Activated CD4-positive, alpha-beta T cell treated with anti-CD3 and anti-CD28 coated beads, Interleukin-2, amount 50 U/mL, for 24 hours (primary cell): ENCODE data around the gene GJA1.
"Not testable (repeated sequence)": the region's sequence is repeated elsewhere in the genome, so short reads cannot be mapped to it uniquely, and the experiment has no call there.

Experiments
- DNase-seq, 2 donors: peaks; one replicate each; pipeline ENCODE4 v3.0.0-alpha.2; 2020; ENCODE audit warnings: low read depth in 1 of 2, low spot score in 1 of 2

The GJA1 gene

DNA sequence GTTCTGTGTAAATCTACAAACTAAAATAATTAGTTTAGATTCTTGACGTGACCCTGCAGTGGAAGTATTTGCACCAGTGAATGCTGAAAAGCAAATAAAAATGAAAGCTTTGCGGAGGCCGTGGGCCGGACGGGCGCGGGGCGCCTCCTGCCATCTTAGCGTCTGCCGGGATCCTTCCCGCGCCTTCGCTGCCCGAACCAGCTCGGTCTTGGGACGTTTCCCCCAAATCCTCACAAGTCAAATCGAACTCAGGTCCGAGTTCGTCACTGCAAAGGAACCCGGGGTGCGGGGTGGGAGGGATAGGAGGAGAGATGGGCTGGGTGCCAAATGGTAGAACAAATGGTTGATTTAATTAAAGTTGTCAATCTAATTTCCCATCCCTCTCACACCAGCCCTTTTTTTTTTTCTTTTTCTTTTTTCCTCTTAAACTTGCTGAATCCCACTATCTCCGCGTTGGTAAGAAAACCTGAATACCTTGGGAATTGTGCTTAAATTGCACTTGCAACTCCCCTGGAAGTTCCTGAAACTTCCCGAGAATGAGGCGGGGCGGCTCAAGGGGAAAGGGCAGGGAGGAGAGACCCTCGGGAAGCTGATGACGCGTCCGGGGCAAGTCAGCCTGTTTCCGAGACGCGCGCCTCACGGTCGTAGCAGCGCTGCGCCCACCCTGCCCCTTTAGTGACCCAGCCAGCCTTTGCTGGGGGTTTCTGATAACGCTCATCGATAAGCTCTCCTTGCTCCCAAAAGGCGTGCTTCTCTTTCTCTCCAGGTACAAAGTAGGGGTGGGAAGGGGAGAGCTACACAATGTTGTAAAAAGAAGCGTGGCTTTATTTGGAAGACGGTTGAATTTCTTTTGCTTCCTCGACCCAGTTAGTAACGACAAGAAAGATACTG lies 1.8 kb downstream of the GJA1 start:
- DNase-seq, result no peak

DNA sequence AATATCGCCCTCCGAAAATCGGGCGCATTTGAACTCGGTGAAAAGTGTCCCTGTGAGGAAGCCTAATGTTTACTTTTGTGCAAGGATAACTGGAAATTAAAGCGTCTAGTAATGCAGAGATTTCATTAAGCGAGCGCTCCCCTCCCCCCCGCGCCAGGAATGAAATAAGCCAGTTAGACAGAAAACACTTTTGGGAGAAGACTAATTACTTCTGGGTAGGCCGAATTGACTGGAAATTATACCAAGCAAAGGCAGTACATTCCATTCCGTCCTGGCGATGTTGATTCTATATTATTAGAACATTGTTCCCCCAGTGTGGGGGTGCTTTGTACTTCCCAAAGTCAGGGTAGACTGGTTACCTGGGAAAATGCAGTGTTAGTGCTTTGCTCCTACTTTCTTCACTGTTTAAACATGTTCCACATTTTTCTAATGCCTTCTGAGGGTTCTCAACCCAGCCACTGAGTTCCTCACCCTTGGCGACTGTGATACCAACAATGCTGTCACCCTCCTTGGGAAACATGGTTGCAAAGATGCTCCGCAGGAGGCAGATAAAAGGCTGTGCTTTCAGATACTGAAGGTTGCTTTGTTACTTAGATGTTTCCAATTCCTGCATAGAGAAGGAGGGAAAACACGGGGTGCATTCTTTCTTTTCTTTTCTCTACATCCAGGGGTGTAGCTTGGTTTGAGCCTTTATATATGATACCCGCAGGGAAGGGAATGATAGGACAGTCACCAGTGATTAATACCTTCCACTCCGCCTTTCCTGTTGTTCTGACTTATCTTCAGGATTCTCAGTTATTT lies 2.6 kb downstream of the GJA1 start:
- DNase-seq, result no peak

DNA sequence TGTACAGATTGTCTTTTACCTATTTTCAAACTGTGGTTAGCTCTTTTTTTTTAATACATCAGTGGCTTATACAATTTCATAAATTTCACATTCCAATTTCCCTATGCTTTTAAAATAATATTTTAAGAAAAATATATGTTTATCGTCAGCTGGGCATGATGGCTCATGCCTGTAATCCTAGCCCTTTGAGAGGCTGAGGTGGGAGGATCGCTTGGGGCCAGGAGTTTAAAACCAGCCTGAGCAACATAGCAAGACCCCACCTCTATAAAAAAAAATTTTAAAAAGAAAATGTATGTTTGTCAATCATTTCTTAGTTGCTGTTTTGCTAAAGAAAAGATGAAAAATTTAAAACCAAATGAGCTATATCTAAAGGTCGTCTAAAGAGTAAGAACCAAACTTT lies 3.4 kb downstream of the GJA1 start:
- no peak for DNase-seq

DNA sequence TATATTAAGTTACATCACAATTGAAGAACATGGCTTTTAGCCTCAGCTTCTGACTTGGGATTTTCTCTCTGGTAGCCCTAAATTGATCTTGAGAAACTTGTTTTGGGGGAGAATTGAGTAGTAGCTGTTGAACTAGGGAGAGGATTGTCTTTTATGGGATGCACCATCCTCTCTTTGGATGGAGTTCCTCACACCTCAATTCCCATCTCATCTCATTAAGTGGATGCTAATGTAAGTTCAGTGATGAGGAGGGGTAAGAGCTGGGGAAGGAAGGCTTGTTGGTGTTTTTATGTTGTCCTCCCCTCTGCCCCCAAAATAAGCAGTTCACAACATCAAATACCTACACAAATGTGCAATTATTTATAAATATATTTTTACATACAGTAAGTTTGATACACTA lies 4.0 kb downstream of the GJA1 start:
- DNase-seq, result no peak

DNA sequence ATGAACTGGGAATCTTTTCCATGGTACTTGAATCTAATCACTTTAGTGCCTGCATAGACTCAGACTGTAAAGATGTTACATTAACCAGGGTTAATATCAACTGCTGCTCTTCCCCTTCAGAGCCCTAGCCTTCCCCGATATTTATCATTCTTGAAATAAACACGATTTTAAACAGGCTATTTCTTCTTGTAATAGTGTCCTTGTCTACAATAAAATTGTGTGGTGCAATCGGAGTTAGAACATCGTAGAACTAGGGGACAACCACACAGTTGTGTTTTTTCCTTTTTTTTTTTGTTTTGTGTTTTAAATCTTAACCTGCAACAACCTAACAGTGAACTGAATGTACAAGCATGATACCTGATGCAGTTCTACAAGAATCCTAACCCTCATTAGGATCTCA lies 4.5 kb downstream of the GJA1 start:
- no peak for DNase-seq

DNA sequence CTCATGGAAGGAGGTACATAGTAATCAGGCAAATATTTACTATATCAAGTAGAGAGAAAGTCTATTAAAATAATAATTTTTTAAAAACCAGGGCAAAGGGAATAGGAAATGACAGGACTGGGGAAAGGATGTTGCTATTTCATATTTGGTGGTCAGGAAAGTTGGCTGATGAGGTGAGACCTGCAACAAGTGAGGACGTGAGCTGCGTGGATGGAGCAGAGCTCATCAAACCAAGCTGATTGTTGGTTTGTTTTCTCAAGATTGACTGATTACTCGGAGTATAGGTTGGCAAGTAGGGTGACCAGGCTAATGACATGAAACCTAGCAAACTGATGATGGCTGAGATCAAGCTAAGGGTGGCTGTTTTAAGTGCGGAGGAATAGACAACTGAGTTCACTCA lies 6.0 kb downstream of the GJA1 start:
- no peak for DNase-seq

DNA sequence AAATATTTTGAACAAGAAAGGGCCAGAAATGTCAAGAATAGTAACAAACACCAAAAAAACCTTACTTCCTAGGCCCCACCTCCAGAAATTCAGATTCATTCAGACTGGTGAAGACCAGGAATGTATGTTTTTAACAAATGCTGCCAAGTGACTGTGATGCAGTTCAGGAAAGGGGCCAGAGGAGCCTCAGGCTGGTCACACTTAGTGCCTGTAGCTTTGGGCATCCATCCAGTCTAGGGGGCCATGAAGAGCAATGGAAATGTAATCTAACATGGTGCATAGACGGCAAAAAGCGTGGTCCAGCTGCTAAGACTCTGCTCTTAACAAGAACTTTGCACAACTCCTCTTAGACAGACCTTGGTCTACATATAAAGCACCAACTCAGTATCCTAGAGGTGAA lies 7.1 kb downstream of the GJA1 start:
- no peak for DNase-seq

DNA sequence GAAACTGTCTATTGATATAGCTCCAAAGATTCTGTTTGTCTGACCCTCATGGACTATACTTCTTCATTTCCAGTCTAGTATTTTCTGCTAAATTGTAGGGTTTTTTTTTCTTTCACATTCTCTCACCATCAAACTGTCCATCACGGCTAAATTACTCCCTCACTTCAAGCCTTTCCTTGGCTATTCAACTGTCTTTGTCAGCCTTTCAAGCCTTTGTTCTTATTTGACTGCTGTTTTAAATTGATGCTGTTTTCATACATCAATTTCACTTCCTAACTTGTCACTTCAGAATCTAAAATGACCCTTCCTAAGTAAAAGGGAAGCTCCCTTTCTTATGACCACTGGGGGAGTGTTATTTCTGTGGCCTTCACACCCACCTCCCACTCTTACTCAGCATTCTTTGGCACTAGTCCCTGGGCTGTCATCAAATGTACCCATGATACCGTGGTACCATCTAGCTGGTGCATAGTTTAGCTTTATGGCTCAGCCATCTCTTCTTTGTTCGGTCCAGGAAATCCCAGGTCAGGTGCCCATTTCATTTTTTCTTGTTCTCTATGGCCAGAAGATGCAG lies 8.6 kb downstream of the GJA1 start:
- DNase-seq, result no peak

DNA sequence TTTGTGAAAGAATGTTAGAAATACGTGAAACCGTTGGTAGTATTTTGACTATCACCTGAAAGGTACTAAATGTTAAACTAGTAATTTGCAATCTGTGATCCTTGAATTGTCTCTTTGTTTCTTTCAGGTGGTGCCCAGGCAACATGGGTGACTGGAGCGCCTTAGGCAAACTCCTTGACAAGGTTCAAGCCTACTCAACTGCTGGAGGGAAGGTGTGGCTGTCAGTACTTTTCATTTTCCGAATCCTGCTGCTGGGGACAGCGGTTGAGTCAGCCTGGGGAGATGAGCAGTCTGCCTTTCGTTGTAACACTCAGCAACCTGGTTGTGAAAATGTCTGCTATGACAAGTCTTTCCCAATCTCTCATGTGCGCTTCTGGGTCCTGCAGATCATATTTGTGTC lies 11.3 kb downstream of the GJA1 start:
- DNase-seq, result not testable (repeated sequence)

DNA sequence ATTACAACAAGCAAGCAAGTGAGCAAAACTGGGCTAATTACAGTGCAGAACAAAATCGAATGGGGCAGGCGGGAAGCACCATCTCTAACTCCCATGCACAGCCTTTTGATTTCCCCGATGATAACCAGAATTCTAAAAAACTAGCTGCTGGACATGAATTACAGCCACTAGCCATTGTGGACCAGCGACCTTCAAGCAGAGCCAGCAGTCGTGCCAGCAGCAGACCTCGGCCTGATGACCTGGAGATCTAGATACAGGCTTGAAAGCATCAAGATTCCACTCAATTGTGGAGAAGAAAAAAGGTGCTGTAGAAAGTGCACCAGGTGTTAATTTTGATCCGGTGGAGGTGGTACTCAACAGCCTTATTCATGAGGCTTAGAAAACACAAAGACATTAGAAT lies 12.3 kb downstream of the GJA1 start:
- DNase-seq, result not testable (repeated sequence)

DNA sequence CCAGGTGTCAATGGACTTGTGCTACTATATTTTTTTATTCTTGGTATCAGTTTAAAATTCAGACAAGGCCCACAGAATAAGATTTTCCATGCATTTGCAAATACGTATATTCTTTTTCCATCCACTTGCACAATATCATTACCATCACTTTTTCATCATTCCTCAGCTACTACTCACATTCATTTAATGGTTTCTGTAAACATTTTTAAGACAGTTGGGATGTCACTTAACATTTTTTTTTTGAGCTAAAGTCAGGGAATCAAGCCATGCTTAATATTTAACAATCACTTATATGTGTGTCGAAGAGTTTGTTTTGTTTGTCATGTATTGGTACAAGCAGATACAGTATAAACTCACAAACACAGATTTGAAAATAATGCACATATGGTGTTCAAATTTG lies 13.1 kb downstream of the GJA1 start:
- DNase-seq, result not testable (repeated sequence)

DNA sequence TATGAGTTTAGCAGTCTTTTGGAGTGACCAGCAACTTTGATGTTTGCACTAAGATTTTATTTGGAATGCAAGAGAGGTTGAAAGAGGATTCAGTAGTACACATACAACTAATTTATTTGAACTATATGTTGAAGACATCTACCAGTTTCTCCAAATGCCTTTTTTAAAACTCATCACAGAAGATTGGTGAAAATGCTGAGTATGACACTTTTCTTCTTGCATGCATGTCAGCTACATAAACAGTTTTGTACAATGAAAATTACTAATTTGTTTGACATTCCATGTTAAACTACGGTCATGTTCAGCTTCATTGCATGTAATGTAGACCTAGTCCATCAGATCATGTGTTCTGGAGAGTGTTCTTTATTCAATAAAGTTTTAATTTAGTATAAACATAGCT lies 13.9 kb downstream of the GJA1 start:
- DNase-seq, result no peak

DNA sequence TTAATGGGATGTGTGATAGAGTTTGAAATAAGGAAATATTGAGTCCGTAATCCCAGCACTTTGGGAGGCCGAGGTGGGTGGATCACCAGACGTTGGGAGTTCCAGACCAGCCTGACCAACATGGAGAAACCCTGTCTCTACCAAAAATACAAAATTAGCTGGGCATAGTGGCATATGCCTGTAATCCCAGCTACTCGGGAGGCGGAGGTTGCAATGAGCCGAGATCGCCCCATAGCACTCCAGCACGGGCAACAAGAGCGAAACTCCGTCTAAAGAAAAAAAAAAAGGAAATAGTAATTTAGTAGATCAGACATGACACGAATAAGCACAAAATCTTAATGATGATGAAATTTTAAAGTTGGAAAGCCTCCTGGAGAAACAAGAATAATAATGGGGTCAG lies 14.8 kb downstream of the GJA1 start:
- no peak for DNase-seq

DNA sequence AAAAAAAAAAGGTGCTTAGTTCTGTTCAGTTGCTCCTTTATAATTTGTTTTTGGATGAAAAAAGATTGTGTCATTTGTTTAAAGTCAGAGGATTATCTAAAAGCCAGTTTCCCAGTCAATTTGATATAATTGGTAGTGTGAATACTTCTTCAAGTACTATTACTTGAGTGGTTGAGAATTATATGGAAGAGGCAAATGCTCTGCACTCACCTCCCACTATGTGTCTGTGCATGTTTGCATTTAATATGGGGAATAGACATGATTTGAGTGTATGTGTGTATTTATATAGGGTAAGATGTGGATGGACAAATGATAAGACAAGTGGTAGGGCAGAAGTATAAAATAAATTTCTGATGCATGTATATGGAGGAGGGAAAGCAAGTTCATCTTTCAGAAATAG lies 15.8 kb downstream of the GJA1 start:
- no peak for DNase-seq

DNA sequence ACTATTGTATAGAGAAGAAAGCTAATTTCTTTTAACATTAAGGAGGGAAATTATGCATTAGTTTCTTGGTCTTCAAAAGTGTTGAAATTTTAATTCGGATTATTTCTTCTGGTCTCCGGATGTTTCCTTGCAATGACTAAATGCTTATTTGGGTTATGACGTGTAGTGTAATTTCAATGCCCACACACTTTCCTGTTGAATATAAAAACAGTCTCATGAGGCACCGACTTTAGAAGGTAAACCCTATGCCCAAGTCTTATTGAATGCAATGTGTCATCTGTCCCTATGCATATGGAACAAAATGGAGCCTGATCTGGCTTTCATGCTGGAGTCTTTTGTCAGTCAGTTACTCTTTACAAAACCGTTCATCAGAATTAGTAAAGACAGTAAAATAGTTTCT lies 17.7 kb downstream of the GJA1 start:
- DNase-seq, result no peak

DNA sequence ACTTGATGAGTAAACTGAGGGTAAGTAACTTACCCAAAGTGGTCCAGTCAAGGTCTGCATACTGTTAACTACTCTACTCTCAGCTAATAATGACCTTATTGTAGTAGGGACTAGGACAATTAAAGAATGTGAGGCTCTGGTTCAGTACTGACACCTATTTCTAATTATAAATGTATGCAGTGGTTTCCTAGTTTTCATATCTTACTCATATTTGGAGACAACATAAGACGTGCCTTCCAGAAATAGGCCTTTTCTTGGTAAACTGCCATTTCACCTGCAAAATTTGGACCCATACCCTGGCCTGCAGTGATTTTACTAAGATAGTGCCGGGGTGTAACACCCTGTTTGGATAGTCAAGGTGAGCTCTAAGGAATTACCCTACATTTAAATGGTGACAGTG lies 24.7 kb downstream of the GJA1 start:
- no peak for DNase-seq

DNA sequence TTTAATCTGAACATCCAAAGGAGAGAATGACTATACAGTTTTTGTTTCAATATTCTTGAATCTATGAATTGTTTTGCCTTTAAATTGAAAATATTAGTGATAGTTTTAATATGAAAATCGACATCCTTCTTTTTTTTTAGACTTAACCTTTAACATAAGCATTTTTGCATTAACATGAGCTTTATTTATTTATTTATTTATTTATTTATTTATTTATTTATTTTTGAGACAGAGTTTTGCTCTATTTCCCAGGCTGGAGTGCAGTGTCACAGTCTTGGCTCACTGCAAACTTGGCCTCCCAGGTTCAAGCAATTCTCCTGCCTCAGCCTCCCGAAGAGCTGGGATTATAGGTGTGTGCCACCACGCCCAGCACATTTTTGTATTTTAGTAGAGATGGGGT lies 27.6 kb downstream of the GJA1 start:
- no peak for DNase-seq

DNA sequence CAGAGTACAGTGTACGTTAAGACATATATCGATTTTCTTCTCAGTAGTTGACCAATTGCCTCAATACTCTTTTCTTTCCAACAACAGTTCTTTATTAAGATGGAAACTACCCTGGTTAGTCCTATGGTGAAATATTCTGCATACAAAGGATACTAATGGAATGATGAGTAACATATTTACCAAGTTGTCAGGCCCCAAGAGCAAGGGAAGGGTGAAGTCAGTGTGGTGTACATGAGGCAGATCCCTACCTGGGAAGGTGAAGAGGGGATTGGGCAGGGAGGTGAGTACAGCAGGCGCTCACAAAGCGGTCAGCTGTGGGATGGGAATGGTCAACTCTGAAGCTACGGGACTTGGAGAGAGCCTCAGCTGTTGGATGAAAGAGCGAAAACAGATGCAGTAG lies 29.7 kb downstream of the GJA1 start:
- no peak for DNase-seq

DNA sequence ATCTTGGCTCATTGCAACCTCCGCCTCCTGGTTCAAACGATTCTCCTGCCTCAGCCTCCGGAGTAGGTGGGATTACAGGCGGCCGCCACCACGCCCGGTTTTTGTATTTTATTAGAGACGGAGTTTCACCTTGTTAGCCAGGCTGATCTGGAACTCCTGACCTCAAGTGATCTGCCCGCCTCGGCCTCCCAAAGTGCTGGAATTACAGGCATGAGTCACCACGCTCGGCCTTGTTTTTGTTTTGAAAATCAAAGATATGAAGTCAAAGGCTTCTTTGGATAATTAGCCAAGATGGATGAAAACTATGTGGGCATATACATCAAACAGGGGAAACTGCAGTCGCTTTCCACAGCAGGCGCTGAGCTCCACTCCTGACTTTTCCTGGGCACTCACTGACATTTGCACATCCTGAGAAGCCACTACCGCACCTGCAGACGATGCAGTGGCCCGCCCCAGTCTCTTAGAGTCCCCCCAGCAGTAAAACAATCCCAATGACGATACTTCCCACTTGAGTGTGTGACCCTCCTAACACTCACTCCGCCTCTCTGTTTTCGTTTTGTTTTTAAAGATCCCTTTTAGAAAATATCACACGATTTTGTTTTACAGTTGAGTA lies 44.1 kb downstream of the GJA1 start:
- no peak for DNase-seq

DNA sequence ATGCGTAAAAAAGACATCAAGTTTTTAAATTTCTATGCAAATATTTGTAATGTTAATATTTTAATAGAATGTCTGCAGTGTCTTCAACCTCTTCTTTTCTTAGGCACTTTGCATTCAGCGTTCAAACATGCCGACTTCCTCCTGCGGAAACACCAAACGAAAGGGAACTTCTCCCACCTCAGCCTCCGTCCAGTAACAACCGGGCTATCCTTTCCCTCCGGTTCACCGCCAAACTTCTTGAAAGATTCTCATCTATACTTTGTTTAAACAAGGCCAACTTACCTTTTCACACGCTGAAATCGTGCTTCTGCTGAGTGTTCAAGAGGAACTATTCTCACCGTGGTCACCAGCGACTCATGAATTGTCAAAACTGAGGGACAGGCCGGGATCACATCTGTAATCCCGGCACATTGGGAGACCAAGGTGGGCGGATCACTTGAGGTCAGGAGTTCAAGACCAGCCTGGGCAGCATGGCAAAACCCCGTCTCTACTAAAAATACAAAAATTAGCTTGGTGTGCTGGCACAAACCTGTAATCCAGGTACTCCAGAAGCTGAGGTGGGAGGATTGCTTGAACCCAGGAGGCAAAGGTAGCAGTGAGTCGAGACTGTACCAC lies 44.8 kb downstream of the GJA1 start:
- DNase-seq, result no peak

DNA sequence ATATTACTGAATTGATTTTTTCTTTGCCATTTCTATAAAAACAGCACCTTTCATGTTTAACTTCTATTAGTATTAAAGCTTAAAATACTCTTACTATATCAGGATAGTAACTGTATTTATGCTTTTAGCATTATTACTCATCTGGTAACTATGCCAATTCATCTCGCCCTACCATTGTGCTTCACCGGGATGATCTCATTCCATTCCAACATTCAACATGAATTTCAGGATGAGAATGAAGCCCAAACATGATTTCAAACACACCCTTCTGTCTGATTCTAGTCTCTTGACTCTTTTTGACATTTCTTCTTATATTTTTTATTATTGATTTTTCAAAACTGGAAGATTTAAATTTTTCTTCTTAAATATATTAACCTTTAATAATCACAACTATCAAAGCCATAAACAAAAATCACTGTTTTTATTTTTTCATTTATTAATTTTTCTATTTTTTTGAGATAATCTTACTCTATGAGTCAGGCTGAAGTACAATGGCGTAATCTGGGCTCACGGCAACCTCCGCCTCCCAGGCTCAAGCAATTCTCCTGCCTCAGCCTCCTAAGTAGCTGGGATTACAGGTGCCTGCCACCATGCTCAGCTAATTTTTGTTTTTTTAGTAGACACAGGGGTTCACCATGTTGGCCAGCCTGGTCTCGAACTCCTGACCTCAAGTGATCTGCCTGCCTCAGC lies 46.7 kb downstream of the GJA1 start:
- no peak for DNase-seq
